ENCODE measurements around the gene SEPHS1. TPM values are rescaled to one million over a fixed set of nuclear protein-coding genes. Genes with fewer than 3 reads are reported as not detected.
A peak's percentile ranks its signal among the peaks of the same experiment; 100 is the strongest.

SEPHS1 gene
- 25.1 TPM for total RNA-seq

DNA sequence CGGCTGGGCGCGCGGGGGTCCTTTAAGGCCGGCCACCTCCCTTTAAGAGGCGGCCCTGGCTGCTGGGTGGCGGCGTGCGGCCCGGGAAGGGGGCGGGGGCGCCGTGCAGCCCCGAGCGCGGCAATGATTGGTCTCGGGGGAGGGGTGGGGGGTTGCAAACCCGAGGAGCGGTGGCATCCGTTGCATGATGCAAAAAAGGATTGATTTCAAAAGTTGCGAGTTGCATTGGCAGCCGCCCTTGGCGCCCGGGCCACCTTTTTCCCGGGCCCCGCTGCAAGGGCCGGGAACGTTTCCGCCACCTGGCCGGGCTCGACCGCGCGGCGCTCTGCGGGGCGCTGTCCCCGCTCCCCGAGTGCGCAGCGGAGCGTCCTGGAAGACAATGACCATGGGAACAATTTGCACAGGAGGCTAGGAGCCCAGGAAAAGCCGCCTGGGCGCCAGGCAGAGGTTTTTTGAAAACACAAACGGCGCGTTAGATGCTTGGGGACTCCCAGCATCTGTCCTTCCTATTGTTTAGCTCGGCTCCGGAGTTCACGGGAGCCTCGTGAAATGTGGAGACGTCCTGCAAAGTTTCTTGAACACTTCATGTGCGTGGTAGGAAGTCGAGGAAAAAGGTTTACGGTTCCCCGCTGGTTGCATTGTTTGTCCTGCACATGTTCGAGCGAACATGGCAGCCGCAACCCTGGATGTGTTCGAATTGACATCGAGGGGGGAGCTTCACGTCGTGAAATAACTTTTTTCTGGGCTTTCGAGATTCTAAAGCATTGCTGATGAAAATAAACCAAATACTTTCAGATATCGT lies at the start of gene SEPHS1:
TSS of gene SEPHS1 (minus strand) at position 78 of the 802 bp plus-strand sequence. CDS start 3,343 bp downstream, outside the sequence.
- Histone ChIP-seq H3K9ac (ENCODE audit: low read depth in 1 of 3, low read length in 3 of 3) (peak within 1 kb of the TSS; percentile 83 to 88 (median 84)), H3K4me3 (ENCODE audit: low read length in 3 of 3) (peak within 1 kb of the TSS; percentile 78 to 90 (median 84)), H3K27me3 (ENCODE audit: control insufficient read depth in 3 of 3, insufficient read depth in 3 of 3, low read length in 3 of 3) (peaks cover 11 to 23% (median 22%) of the 10 kb centered on the region in 3 donors), H3K36me3 (ENCODE audit: control insufficient read depth in 3 of 3, insufficient read depth in 3 of 3, low read length in 3 of 3) (no peaks in the 10 kb centered on the region), H3K27ac (ENCODE audit: low read depth, low read length) (peak within 1 kb of the TSS; percentile 91), H3K9me3 (ENCODE audit: control insufficient read depth in 3 of 3, low read length in 3 of 3) (no peaks in the 10 kb centered on the region), H3K4me1 (ENCODE audit: control insufficient read depth in 3 of 3, insufficient read depth in 3 of 3, low read length in 3 of 3) (peaks cover 12 to 31% (median 29%) of the 10 kb centered on the region in 3 donors)

GRCh38 chr10:13397052-13397451 lies 49.0 kb upstream of the SEPHS1 start:
- Histone ChIP-seq H3K4me1 (ENCODE audit: control insufficient read depth in 3 of 3, insufficient read depth in 3 of 3, low read length in 3 of 3) (no peaks in the 10 kb centered on the region), H3K27ac (ENCODE audit: low read depth, low read length) (no peak overlapping the region), H3K36me3 (ENCODE audit: control insufficient read depth in 3 of 3, insufficient read depth in 3 of 3, low read length in 3 of 3) (no peaks in the 10 kb centered on the region), H3K9ac (ENCODE audit: low read depth in 1 of 3, low read length in 3 of 3) (no peak overlapping the region), H3K4me3 (ENCODE audit: low read length in 3 of 3) (no peak overlapping the region), H3K9me3 (ENCODE audit: control insufficient read depth in 3 of 3, low read length in 3 of 3) (peaks cover 0 to 3% (median 0%) of the 10 kb centered on the region in 3 donors), H3K27me3 (ENCODE audit: control insufficient read depth in 3 of 3, insufficient read depth in 3 of 3, low read length in 3 of 3) (peaks cover 0 to 2% (median 0%) of the 10 kb centered on the region in 3 donors)

GRCh38 chr10:13396369-13396768 lies 48.3 kb upstream of the SEPHS1 start:
- peaks cover 0 to 3% (median 0%) of the 10 kb centered on the region in 3 donors for H3K9me3 ChIP-seq (ENCODE audit: control insufficient read depth in 3 of 3, low read length in 3 of 3)
- no peaks in the 10 kb centered on the region for H3K36me3 ChIP-seq (ENCODE audit: control insufficient read depth in 3 of 3, insufficient read depth in 3 of 3, low read length in 3 of 3)
- peaks cover 0 to 2% (median 0%) of the 10 kb centered on the region in 3 donors for H3K27me3 ChIP-seq (ENCODE audit: control insufficient read depth in 3 of 3, insufficient read depth in 3 of 3, low read length in 3 of 3)
- no peaks in the 10 kb centered on the region for H3K4me1 ChIP-seq (ENCODE audit: control insufficient read depth in 3 of 3, insufficient read depth in 3 of 3, low read length in 3 of 3)
- no peak overlapping the region for H3K4me3 ChIP-seq (ENCODE audit: low read length in 3 of 3)
- H3K27ac ChIP-seq (ENCODE audit: low read depth, low read length) = no peak overlapping the region
- H3K9ac ChIP-seq (ENCODE audit: low read depth in 1 of 3, low read length in 3 of 3) = no peak overlapping the region

- Histone ChIP-seq H3K4me1 (ENCODE audit: control insufficient read depth in 3 of 3, insufficient read depth in 3 of 3, low read length in 3 of 3) (peaks cover 0 to 3% (median 3%) of the 10 kb centered on the region in 3 donors), H3K27me3 (ENCODE audit: control insufficient read depth in 3 of 3, insufficient read depth in 3 of 3, low read length in 3 of 3) (peaks cover 0 to 2% (median 1%) of the 10 kb centered on the region in 3 donors), H3K4me3 (ENCODE audit: low read length in 3 of 3) (no peak overlapping the region), H3K36me3 (ENCODE audit: control insufficient read depth in 3 of 3, insufficient read depth in 3 of 3, low read length in 3 of 3) (no peaks in the 10 kb centered on the region), H3K9me3 (ENCODE audit: control insufficient read depth in 3 of 3, low read length in 3 of 3) (peaks cover 0 to 3% (median 0%) of the 10 kb centered on the region in 3 donors), H3K27ac (ENCODE audit: low read depth, low read length) (no peak overlapping the region), H3K9ac (ENCODE audit: low read depth in 1 of 3, low read length in 3 of 3) (no peak overlapping the region)
Measured at GRCh38 chr10:13395540-13395939, 47.4 kb upstream of the SEPHS1 start.

DNA sequence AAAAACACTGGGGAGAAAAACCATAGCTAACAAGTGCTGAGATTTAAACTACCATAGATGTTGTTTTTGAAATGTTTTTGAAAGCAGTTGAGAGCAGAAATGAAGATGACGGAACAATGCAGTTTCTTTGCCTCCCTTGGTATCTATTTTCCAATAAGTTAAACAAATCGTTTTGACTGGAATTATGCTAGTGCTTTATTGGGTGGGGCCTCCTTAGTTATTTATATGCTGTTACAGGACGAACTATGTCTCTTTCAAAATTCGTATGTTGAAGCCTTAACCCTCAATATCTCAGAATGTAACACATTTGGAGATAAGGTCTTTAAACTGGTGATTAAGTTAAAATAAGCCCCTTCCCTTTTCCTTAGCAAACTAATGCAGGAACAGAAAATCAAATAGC lies 45.5 kb upstream of the SEPHS1 start:
- no peak overlapping the region for H3K27ac ChIP-seq (ENCODE audit: low read depth, low read length)
- H3K4me3 ChIP-seq (ENCODE audit: low read length in 3 of 3) = no peak overlapping the region
- no peak overlapping the region for H3K9ac ChIP-seq (ENCODE audit: low read depth in 1 of 3, low read length in 3 of 3)
- H3K4me1 ChIP-seq (ENCODE audit: control insufficient read depth in 3 of 3, insufficient read depth in 3 of 3, low read length in 3 of 3) = peaks cover 0 to 7% (median 6%) of the 10 kb centered on the region in 3 donors
- H3K36me3 ChIP-seq (ENCODE audit: control insufficient read depth in 3 of 3, insufficient read depth in 3 of 3, low read length in 3 of 3) = no peaks in the 10 kb centered on the region
- peaks cover 0 to 5% (median 2%) of the 10 kb centered on the region in 3 donors for H3K27me3 ChIP-seq (ENCODE audit: control insufficient read depth in 3 of 3, insufficient read depth in 3 of 3, low read length in 3 of 3)
- H3K9me3 ChIP-seq (ENCODE audit: control insufficient read depth in 3 of 3, low read length in 3 of 3) = peaks cover 0 to 3% (median 0%) of the 10 kb centered on the region in 3 donors

GRCh38 chr10:13392701-13393100 lies 44.6 kb upstream of the SEPHS1 start:
- no peak overlapping the region for H3K27ac ChIP-seq (ENCODE audit: low read depth, low read length)

GRCh38 chr10:13390604-13391522 lies 42.8 kb upstream of the SEPHS1 start:
- Histone ChIP-seq H3K4me1 (ENCODE audit: control insufficient read depth in 3 of 3, insufficient read depth in 3 of 3, low read length in 3 of 3) (peaks cover 0 to 7% (median 6%) of the 10 kb centered on the region in 3 donors), H3K27ac (ENCODE audit: low read depth, low read length) (peak overlapping the region; percentile 7), H3K4me3 (ENCODE audit: low read length in 3 of 3) (peak overlapping the region in 1 of 3 donors; percentile 32), H3K27me3 (ENCODE audit: control insufficient read depth in 3 of 3, insufficient read depth in 3 of 3, low read length in 3 of 3) (peaks cover 2 to 5% (median 3%) of the 10 kb centered on the region in 3 donors), H3K36me3 (ENCODE audit: control insufficient read depth in 3 of 3, insufficient read depth in 3 of 3, low read length in 3 of 3) (no peaks in the 10 kb centered on the region), H3K9me3 (ENCODE audit: control insufficient read depth in 3 of 3, low read length in 3 of 3) (no peaks in the 10 kb centered on the region), H3K9ac (ENCODE audit: low read depth in 1 of 3, low read length in 3 of 3) (peak overlapping the region in 2 of 3 donors; percentile 12 to 32)

More at GRCh38 chr10:13392701-13393100, 44.6 kb upstream of the SEPHS1 start:
- Histone ChIP-seq H3K4me3 (ENCODE audit: low read length in 3 of 3) (no peak overlapping the region), H3K9me3 (ENCODE audit: control insufficient read depth in 3 of 3, low read length in 3 of 3) (peaks cover 0 to 3% (median 0%) of the 10 kb centered on the region in 3 donors), H3K4me1 (ENCODE audit: control insufficient read depth in 3 of 3, insufficient read depth in 3 of 3, low read length in 3 of 3) (peaks cover 0 to 7% (median 6%) of the 10 kb centered on the region in 3 donors), H3K36me3 (ENCODE audit: control insufficient read depth in 3 of 3, insufficient read depth in 3 of 3, low read length in 3 of 3) (no peaks in the 10 kb centered on the region), H3K9ac (ENCODE audit: low read depth in 1 of 3, low read length in 3 of 3) (no peak overlapping the region), H3K27me3 (ENCODE audit: control insufficient read depth in 3 of 3, insufficient read depth in 3 of 3, low read length in 3 of 3) (peaks cover 0 to 5% (median 3%) of the 10 kb centered on the region in 3 donors)

DNA sequence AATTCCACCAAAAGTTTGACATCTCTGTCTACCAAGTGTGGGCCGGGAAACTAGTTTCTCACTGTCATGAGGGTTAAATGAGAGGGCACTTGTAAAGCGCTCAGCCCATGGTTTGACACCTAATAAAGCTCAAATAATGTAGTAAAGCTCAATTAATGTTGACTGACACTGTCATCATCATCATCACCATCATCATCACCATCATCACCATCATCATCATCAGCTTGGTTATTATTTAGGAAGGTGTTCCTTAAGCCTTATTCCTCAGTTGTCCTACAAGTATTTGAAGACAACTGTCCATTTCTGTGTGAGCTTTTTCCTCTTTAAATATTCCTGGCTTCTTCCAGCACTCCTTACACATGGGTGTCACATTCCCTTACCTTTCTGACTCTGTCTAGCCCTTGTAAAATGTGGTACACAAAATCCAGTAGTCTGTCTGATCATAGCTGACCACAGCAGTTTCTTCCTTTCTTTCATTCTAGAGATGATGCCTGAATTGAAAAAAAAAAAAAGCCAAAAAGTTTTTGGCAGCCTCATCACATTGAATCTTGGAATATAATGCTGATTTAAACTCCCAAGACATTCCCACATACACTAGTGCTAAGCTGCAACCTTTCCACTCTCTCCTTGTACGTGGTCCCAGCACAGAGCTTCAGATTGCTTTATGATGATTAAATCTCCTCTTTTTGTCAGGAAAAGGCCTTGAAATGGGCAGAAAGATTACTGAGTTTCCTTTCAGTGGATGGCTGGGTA lies 40.6 kb upstream of the SEPHS1 start:
- no peak overlapping the region for H3K9ac ChIP-seq (ENCODE audit: low read depth in 1 of 3, low read length in 3 of 3)
- peaks cover 0 to 7% (median 6%) of the 10 kb centered on the region in 3 donors for H3K4me1 ChIP-seq (ENCODE audit: control insufficient read depth in 3 of 3, insufficient read depth in 3 of 3, low read length in 3 of 3)
- no peak overlapping the region for H3K4me3 ChIP-seq (ENCODE audit: low read length in 3 of 3)
- no peaks in the 10 kb centered on the region for H3K9me3 ChIP-seq (ENCODE audit: control insufficient read depth in 3 of 3, low read length in 3 of 3)
- peaks cover 9 to 16% (median 10%) of the 10 kb centered on the region in 3 donors for H3K27me3 ChIP-seq (ENCODE audit: control insufficient read depth in 3 of 3, insufficient read depth in 3 of 3, low read length in 3 of 3)
- no peak overlapping the region for H3K27ac ChIP-seq (ENCODE audit: low read depth, low read length)
- H3K36me3 ChIP-seq (ENCODE audit: control insufficient read depth in 3 of 3, insufficient read depth in 3 of 3, low read length in 3 of 3) = no peaks in the 10 kb centered on the region

DNA sequence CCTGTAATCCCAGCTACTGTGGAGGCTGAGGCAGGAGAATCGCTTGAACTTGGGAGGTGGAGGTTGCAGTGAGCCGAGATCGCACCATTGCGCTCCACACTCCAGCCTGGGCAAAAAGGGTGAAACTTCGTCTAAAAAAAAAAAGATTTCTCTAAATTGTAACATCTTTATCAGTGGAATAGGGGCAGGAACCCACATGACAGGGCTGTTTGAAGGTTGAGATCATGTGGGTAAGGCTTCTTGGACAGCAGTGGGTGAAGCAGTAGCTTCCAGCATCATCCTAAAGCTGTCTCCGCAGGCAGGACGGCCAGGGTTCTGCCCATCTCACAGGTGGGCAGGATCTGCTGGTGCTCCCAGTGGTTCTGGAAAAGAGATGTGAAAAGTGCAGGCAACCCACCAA lies 37.9 kb upstream of the SEPHS1 start:
- Histone ChIP-seq H3K4me3 (ENCODE audit: low read length in 3 of 3) (no peak overlapping the region), H3K4me1 (ENCODE audit: control insufficient read depth in 3 of 3, insufficient read depth in 3 of 3, low read length in 3 of 3) (peaks cover 6 to 15% (median 11%) of the 10 kb centered on the region in 3 donors), H3K9ac (ENCODE audit: low read depth in 1 of 3, low read length in 3 of 3) (no peak overlapping the region), H3K27ac (ENCODE audit: low read depth, low read length) (no peak overlapping the region), H3K27me3 (ENCODE audit: control insufficient read depth in 3 of 3, insufficient read depth in 3 of 3, low read length in 3 of 3) (peaks cover 25 to 36% (median 26%) of the 10 kb centered on the region in 3 donors), H3K36me3 (ENCODE audit: control insufficient read depth in 3 of 3, insufficient read depth in 3 of 3, low read length in 3 of 3) (no peaks in the 10 kb centered on the region), H3K9me3 (ENCODE audit: control insufficient read depth in 3 of 3, low read length in 3 of 3) (no peaks in the 10 kb centered on the region)

All from skeletal muscle tissue (tissue), 4 donors.